Loucy (cell line): Measurements from ENCODE around the gene HSF5.

Experiments
- CTCF ChIP-seq: fragments of 200-600 bp; sonication (generic); conservative IDR thresholded peaks from 2 replicates; pipeline ENCODE4 v1.5.1; 2014; ENCODE audit warnings: mild to moderate bottlenecking, antibody characterized with exemption, low read length
- EZH2phosphoT487 ChIP-seq: fragments of 200-600 bp; IDR thresholded peaks from 2 replicates; pipeline ENCODE4 v1.6.1; 2018; ENCODE audit warnings: antibody characterized with exemption, mild to moderate bottlenecking, moderate library complexity, borderline replicate concordance

GRCh38 chr17:58382108-58382871, 105.9 kb downstream of the HSF5 start:
- TF ChIP-seq CTCF (no peak), EZH2phosphoT487 (no peak)
